ENCODE data around the gene SETD2. TPM values are rescaled to one million over a fixed set of nuclear protein-coding genes. Genes with fewer than 3 reads are reported as not detected.

SETD2 gene, protein sequence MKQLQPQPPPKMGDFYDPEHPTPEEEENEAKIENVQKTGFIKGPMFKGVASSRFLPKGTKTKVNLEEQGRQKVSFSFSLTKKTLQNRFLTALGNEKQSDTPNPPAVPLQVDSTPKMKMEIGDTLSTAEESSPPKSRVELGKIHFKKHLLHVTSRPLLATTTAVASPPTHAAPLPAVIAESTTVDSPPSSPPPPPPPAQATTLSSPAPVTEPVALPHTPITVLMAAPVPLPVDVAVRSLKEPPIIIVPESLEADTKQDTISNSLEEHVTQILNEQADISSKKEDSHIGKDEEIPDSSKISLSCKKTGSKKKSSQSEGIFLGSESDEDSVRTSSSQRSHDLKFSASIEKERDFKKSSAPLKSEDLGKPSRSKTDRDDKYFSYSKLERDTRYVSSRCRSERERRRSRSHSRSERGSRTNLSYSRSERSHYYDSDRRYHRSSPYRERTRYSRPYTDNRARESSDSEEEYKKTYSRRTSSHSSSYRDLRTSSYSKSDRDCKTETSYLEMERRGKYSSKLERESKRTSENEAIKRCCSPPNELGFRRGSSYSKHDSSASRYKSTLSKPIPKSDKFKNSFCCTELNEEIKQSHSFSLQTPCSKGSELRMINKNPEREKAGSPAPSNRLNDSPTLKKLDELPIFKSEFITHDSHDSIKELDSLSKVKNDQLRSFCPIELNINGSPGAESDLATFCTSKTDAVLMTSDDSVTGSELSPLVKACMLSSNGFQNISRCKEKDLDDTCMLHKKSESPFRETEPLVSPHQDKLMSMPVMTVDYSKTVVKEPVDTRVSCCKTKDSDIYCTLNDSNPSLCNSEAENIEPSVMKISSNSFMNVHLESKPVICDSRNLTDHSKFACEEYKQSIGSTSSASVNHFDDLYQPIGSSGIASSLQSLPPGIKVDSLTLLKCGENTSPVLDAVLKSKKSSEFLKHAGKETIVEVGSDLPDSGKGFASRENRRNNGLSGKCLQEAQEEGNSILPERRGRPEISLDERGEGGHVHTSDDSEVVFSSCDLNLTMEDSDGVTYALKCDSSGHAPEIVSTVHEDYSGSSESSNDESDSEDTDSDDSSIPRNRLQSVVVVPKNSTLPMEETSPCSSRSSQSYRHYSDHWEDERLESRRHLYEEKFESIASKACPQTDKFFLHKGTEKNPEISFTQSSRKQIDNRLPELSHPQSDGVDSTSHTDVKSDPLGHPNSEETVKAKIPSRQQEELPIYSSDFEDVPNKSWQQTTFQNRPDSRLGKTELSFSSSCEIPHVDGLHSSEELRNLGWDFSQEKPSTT (N-terminal part only)
- total RNA-seq, result 15.4 and 17.8 TPM in 2 replicates

DNA sequence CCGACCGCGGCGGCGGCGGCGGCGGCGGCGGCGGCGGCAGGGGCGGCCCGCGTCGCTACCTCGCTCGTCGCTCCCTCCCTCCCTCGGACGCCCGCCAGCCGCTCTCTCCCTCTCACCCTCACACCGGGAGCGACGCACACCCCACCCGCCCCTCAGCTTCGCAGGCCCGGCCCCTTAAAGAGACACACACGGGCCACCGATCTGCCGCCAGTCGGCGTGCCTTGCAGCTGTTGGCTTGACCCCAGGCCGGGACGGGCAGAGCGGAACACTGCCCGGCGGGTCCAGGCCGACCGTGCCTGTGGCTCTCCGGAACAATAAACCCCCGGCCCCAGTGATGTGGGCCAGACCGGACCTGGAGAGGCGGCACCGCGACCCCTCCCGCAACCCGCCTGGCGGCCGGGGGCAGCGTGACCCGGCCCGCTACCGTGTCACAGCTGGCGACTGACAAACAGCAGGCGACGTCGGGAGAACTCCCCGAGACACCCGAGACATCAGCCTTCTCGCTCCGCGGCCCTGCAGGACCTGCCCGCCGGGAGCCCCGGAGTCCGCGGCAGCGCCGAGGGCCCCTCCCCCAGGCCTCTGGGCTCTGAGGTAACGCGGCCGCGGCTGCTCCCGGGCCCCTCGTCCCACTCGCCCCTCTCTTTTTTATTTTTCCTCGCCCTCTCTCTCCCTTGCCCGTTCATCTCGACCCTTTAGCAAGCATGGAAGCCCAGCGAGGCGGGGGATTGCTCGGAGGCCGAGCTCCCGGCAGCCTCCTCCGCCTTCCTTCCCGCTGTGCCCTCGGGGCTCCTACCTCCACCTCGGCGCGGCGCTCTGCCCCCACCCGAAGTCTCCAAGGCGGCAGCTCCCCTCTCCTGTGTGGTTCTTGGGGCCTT, at the start of gene SETD2:
SETD2 (minus strand) TSS at position 107 of the 875 bp plus-strand sequence. CDS start 189 bp downstream, outside the sequence.

DNA sequence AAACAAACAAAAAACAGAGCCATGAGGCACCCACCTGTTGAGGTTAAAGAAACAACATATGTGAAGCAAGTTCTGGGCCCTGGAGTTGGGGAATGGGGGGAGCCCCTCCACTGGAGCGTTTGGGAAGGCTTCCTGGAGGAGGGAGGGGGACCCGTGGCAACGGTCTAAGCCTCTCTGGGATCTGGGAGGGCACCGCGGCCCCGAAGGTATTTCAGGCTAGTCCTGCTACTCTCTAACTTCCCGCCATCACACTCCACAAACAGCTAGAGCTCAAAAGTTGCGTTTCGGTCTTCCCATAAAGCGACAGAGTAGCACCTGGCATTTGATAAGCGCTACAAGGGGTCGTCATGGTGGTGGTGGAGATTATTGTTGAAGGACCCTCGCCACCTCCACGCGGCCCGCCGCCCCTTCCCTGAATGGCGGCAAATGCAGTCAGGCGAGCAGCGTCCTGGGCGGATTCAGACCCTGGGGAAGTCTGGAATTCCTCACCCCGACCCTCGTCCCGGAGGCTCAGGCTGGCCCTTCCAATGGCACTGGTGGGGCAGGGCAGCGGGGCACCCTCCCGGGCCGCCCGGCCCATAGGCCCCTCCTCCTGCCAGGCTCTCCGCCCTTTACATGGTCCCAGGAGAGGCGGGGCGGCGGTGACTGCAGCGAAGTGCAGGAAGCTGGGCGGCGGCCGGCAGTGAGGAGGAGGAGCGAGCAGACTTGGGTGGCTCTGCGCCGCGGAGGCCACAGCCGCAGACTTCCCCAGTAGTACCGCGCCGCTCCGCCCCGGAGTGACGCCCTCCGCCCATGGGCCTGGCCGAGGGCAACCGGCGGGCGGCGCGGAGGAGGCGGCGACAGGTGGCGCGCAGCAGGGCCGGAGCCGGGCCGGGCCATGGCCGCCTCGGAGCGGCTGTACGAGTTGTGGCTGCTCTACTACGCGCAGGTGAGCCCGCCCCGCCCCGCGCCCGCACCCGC, 184.6 kb downstream of the SETD2 start, which contains the start of gene NBEAL2:
NBEAL2 (plus strand) TSS at position 682 of the 960 bp plus-strand sequence; CDS start at position 878, 196 bp downstream.

DNA sequence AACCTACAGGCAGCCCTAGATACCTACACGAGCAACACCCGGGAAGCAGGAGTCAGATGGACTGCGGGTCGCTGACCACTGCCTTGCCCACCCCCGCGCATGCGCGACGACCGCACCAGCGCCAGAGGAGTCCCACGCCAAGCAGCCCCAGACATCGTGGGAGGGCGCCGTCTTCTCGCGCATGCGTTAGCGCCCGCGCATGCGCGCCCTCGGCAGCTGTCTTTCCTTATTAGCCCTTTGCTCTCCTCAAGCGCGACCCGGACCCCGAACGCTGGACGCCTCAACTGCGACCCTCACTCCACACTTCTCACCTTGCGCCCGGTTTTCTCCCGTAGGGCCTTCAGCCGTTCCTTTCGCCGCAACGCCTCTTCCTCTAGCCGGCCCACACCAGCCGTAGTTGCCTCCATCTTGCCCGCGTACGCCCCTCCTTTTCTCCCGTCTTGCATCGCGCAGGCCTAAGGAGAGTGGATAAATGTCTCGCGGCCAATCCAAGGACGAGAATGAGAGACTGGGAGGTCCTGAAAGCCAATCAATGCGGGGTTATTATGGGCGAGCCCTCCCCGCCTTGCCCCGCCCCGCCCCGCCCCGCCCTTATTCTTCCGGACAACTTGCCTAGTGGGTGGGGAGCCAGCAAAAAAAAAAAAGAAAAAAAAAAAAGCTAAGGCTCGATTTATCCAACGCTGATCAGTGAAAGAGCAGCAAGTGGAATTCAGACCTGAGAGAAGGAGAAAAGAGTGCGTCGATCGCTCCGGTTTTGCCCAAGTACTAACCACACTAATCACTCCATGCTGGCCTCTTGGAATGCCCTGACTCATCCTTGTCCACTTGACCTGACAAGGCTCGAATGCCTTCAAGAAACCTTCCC, 187.4 kb downstream of the SETD2 start, which contains the start of gene CCDC12:
CCDC12 (minus strand) TSS at position 420 of the 865 bp plus-strand sequence; CDS start at position 407, 13 bp downstream.

Other genes starting within 250 kb of the SETD2 start
- gene CCDC12, start 187.4 kb downstream of the SETD2 start, total RNA-seq, result 37.9 and 39.1 TPM in 2 replicates
- 32.0 and 34.7 TPM in 2 replicates for gene NBEAL2, start 184.4 kb downstream of the SETD2 start, total RNA-seq
- 10.1 and 17.3 TPM in 2 replicates for gene KIF9, start 118.7 kb upstream of the SETD2 start, total RNA-seq
- gene KLHL18, start 118.8 kb upstream of the SETD2 start, total RNA-seq, result 25.7 and 33.0 TPM in 2 replicates
- gene PTPN23, start 216.9 kb upstream of the SETD2 start, total RNA-seq, result 23.0 and 26.2 TPM in 2 replicates

All from mammary microvascular endothelial cell (primary cell).